Duodenal mucosa (tissue), 2 donors: ENCODE measurements around the gene GLCCI1.
"Not testable (repeated sequence)": the region's sequence is repeated elsewhere in the genome, so short reads cannot be mapped to it uniquely, and the experiment has no call there.

Experiments
- H3K27ac ChIP-seq: one replicate; pipeline ENCODE4 v1.7.0; 2013; ENCODE audit warnings: low read depth, low read length
- H3K27me3 ChIP-seq, 2 donors: one replicate each; pipeline ENCODE4 v1.7.0; 2013; ENCODE audit warnings: low read length in 2 of 2, control low read depth in 1 of 2; ENCODE audit not compliant: insufficient read depth in 2 of 2, control insufficient read depth in 1 of 2
- H3K36me3 ChIP-seq, 2 donors: one replicate each; pipeline ENCODE4 v1.7.0; 2013; ENCODE audit warnings: low read length in 2 of 2, control low read depth in 1 of 2; ENCODE audit not compliant: insufficient read depth in 2 of 2, control insufficient read depth in 1 of 2
- H3K4me1 ChIP-seq, 2 donors: one replicate each; pipeline ENCODE4 v1.7.0; 2013; ENCODE audit warnings: low read length in 2 of 2, control low read depth in 1 of 2; ENCODE audit not compliant: insufficient read depth in 2 of 2, control insufficient read depth in 1 of 2
- H3K4me3 ChIP-seq, 2 donors: one replicate each; pipeline ENCODE4 v1.7.0; 2013; ENCODE audit warnings: low read length in 2 of 2, low read depth in 1 of 2
- H3K9ac ChIP-seq, 2 donors: one replicate each; pipeline ENCODE4 v1.7.0; 2013; ENCODE audit warnings: low read length in 2 of 2, low read depth in 1 of 2
- H3K9me3 ChIP-seq, 2 donors: one replicate each; pipeline ENCODE4 v1.7.0; 2013; ENCODE audit warnings: low read length in 2 of 2, control low read depth in 1 of 2; ENCODE audit not compliant: control insufficient read depth in 1 of 2

Gene GLCCI1

DNA sequence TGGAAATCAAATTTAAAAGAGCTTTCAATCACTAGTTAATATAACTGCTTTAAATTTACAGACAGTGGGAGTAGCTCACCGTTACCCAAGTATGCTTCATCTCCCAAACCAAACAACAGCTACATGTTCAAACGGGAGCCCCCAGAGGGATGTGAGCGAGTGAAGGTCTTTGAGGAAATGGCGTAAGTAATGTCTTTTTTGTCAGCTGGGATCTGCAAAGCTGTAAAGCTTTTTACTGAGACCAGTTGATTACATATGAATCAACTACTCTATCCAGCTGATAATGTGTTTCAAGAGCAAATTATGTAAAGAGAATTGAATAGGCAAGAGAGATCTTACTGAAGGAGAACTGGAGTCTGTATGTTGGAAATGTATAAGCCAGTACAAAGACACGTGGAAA lies 116.2 kb downstream of the GLCCI1 start:
- no peaks in the 10 kb centered on the region for H3K9me3 ChIP-seq
- peaks cover 2 to 6% of the 10 kb centered on the region in 2 donors for H3K36me3 ChIP-seq
- no peak overlapping the region for H3K9ac ChIP-seq
- H3K4me3 ChIP-seq, result no peak overlapping the region
- H3K27me3 ChIP-seq, result no peaks in the 10 kb centered on the region
- no peaks in the 10 kb centered on the region for H3K4me1 ChIP-seq
- no peak overlapping the region for H3K27ac ChIP-seq

DNA sequence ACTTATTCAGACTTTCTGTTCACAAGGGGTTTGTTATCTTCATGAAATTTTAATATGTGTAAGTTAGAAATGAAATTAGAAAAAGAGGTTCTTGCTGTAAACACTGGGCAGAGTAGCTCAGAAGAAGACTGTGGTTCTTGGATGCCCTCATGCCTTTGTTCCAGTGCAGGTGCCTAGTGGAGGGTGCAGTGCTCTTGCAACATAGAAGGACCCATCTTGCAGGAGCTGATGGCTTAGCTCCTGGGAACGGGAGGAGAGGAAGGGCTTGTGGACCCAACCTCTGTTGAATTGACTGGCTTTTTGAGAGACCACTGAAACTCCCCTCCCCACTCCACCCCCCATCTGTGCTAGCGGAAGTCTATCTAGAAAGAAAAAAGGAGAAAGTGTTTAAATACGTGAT lies 116.8 kb downstream of the GLCCI1 start:
- H3K9me3 ChIP-seq, result no peaks in the 10 kb centered on the region
- H3K27ac ChIP-seq, result no peak overlapping the region
- H3K36me3 ChIP-seq, result peaks cover 2 to 6% of the 10 kb centered on the region in 2 donors
- no peaks in the 10 kb centered on the region for H3K27me3 ChIP-seq
- H3K9ac ChIP-seq, result no peak overlapping the region
- H3K4me3 ChIP-seq, result no peak overlapping the region
- no peaks in the 10 kb centered on the region for H3K4me1 ChIP-seq

DNA sequence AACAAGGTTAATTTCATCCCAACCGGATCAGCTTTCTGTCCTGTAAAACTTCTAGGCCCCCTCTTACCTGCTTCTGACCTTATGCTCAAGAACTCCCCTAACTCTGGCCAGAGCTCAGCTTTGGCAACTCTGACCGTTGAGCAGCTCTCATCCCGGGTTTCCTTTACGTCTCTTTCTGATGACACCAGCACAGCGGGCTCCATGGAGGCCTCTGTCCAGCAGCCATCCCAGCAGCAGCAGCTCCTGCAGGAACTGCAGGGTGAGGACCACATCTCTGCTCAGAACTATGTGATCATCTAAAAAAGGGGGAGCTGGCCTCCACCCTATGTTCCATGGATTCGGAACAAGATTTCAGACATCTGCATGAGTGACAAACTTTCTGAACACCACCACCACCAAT lies 117.6 kb downstream of the GLCCI1 start:
- H3K36me3 ChIP-seq, result peaks cover 2 to 6% of the 10 kb centered on the region in 2 donors
- H3K9ac ChIP-seq, result no peak overlapping the region
- H3K27me3 ChIP-seq, result no peaks in the 10 kb centered on the region
- no peaks in the 10 kb centered on the region for H3K9me3 ChIP-seq
- H3K4me3 ChIP-seq, result no peak overlapping the region
- no peak overlapping the region for H3K27ac ChIP-seq
- H3K4me1 ChIP-seq, result no peaks in the 10 kb centered on the region

DNA sequence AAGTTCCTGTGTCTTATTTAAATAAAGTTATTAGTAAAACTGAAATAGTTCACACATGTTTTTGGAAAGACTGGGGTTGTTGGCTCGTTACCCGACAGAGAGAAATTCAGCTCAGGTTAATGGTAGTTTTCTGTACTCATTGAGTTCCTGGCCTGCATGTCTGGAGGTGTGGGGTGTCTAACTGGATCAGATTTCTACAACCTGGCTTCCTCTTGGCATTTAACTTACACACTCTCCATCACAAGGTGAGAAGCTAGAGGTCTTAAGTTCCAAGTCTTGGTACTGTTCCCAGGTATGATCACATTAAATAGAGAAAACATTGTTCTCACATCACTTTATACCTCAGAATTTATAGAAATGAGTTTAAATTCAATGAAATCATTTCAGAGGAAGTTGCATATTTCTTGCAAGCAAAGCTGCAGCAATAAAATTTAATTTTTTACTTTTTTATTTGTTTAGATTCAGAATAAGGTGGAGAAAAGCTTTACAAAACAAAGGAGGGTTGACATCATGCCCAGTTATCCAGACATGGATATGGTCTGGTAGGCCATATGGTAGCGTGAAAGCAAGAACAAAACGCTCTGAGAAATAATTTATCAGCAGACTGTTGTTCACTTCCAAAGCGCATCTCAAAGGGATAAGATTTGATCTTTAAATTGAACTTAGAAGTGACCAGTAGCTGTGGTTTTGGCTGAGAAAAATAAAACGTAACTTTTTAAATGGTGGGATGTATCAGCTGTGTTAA lies 120.6 kb downstream of the GLCCI1 start:
- Histone ChIP-seq H3K27me3 (no peaks in the 10 kb centered on the region), H3K9me3 (no peaks in the 10 kb centered on the region), H3K9ac (no peak overlapping the region), H3K36me3 (peaks cover 2 to 6% of the 10 kb centered on the region in 2 donors), H3K4me1 (no peaks in the 10 kb centered on the region), H3K27ac (no peak overlapping the region), H3K4me3 (no peak overlapping the region)

DNA sequence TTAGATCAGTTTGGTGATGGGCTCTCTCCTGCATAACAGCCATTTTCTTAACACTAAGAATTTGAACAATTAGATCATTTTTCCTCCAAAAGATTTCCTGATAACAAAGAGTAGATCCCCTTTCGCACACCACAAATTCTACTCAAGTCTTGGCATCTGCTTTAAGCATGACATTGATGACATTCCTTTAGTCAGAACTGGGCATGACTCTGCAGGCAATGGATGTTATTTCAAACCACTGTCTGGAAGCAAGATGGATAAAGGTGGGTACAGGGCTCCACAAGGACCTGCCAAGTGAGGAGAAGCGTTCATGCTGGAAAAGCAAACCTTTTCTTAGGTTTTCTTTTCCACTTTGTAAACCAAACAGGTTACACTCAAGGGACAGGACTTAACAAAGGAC lies 123.5 kb downstream of the GLCCI1 start:
- Histone ChIP-seq H3K27me3 (no peaks in the 10 kb centered on the region), H3K9me3 (no peaks in the 10 kb centered on the region), H3K36me3 (no peaks in the 10 kb centered on the region), H3K9ac (no peak overlapping the region), H3K4me3 (no peak overlapping the region), H3K4me1 (no peaks in the 10 kb centered on the region), H3K27ac (no peak overlapping the region)

DNA sequence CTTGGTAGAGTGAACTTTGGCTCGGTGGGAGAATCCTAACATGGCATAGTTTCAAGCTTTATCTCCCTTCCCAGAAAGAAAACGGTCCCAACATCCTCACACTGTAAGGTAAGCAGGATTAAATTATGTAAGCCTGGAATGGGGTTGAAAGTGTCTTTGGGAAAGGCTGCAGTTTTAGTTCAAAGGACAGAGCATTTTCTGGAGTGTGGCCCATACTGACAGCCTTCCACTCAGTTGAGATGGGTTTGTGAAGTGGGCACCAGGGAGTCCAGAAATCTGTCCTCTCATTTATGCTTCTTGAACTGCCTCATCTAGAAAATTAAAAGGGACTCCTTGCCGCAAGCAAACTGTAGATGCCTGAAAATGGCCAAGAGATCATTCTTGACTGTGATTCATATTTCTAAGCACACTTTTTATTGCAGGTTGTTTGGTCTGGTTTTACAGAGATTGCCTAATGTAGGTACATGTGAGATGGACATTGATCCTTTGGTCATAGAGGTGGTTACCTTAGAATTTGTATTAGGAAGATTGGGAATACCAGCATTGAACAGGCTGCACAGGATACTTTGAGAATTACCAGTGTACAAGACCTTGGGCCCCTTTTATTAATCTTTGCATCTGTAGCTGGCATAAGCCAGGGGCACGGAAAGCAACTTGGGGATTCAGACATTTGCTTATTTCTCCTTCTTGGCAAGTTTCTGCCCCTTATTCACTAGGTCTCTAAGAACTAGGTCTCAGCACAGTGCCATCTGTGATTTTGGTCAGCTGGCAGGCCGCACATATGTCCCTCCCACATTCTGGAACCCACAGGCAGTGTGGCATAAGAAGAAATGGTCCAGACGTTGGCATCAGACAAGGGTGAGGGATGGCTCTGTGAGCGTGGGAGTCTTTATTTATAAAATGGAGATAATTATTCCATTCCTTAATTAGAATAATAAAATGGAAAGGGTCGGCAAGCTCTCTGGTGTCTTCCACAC lies 125.9 kb downstream of the GLCCI1 start:
- Histone ChIP-seq H3K27ac (no peak overlapping the region), H3K4me3 (no peak overlapping the region), H3K9ac (no peak overlapping the region), H3K9me3 (no peaks in the 10 kb centered on the region), H3K4me1 (no peaks in the 10 kb centered on the region), H3K36me3 (no peaks in the 10 kb centered on the region), H3K27me3 (no peaks in the 10 kb centered on the region)

DNA sequence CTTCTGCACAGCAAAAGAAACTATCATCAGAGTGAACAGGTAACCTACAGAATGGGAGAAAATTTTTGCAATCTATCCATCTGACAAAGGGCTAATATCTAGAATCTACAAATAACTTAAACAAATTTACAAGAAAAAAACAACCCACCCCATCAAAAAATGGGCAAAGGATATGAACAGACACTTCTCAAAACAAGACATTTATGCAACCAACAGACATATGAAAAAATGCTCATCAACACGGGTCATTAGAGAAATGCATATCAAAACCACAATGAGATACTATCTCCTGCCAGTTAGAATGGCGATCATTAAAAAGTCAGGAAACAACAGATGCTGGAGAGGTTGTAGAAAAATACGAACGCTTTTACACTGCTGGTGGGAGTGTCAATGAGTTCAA lies 132.7 kb downstream of the GLCCI1 start:
- H3K27ac ChIP-seq, H3K4me3 ChIP-seq, H3K4me1 ChIP-seq, H3K9me3 ChIP-seq, H3K27me3 ChIP-seq, H3K36me3 ChIP-seq, H3K9ac ChIP-seq: not testable (repeated sequence)

DNA sequence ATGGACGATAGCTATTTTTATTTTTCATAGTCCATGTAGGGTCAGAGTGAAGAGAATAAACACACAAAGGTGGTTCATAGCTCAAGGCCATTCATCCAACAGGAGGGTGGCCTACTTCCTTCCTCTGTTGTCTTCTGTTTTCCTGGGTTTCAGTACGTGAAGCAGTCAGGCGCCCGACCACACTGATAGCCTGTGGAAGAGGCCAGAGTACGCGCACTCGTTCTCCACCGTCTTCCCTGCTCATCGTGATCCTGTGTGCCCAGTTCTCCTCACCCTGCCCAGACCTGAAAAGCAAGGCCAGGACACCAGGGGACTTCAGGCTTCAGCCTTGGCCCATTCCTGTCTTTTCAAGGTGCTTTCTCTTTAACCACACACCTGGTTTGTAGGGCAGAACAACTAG lies 134.7 kb downstream of the GLCCI1 start:
- Histone ChIP-seq H3K27me3 (no peaks in the 10 kb centered on the region), H3K4me3 (no peak overlapping the region), H3K9ac (no peak overlapping the region), H3K27ac (no peak overlapping the region), H3K9me3 (no peaks in the 10 kb centered on the region), H3K4me1 (no peaks in the 10 kb centered on the region), H3K36me3 (no peaks in the 10 kb centered on the region)

DNA sequence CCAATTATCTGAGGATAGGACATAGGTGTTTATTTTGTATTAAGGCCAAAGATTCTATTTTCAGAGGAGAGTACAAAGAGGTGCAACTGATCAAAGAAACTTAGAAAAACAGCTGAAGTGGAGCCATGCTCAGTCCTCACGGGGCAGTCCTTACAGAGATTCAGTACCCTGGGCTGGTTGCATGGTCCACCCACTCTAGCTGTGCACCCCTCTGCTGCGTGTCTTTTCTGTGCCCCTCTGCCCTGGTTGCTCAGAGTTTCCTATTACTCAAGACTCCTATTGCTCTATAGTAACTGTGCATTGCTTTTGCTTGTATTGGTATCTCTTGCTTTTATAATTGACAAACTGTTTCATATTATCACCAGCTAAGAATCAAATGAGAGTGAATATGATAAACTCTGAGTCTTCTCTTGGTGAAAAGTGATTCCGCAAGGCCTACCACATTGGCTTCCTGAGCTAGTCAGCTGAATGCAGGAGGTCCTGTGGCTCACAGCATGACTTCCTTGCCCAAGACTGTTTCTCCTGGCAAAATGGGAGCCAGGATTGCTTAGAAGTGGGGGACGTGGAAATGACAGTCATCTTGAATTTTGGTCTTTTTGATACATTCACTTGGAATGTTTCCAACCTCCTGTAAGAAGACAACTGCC lies 137.0 kb downstream of the GLCCI1 start:
- H3K36me3 ChIP-seq, result no peaks in the 10 kb centered on the region
- no peak overlapping the region for H3K9ac ChIP-seq
- H3K27me3 ChIP-seq, result no peaks in the 10 kb centered on the region
- H3K4me3 ChIP-seq, result no peak overlapping the region
- H3K4me1 ChIP-seq, result no peaks in the 10 kb centered on the region
- H3K27ac ChIP-seq, result no peak overlapping the region
- H3K9me3 ChIP-seq, result no peaks in the 10 kb centered on the region
